ENCODE data around the gene B3GAT3. TPM values are rescaled to one million over a fixed set of nuclear protein-coding genes. Genes with fewer than 3 reads are reported as not detected.
A peak's percentile ranks its signal among the peaks of the same experiment; 100 is the strongest.

Gene B3GAT3
- total and polyA plus RNA-seq, 10 of the 15 experiments (the other 5 are each of a cell fraction or from before 2014, with no cell fraction given): 0.31 to 52.7 (median 29.8) TPM

DNA sequence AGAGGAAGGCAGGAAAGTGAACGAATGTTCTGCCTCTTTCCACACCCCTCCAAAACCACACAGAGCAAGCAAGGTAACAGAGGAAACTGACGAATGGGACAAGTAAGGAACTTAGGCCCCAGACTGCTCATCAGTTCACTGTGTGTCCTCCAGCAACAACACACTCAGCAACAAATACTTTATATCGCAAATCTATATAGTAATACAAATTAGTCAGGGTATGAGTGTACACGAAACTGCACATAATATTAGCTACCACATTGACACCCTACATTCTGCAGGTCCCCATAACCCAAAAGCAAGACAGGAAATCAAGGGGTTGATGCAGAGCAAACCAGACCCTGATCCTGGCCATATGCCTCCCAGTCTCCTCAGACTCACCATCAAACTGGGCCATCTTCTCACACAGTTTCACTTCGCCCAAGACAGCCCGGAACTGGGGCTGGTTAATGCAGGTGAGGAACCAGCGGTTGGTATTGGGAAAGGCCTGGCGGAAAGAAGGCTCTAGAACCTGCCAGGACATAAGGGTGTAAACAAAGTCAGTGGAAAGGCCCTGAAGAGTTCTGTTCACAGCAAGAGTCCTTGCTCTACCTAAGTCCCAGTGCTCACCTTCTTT lies 54.7 kb downstream of the B3GAT3 start (continued):
- peak; percentile 76 for TF ChIP-seq SPI1 (IDR thresholded peaks at IDR 0.05; ENCODE audit: borderline replicate concordance, insufficient read depth, low read depth, low read length)
- TF ChIP-seq ZBED1 (IDR thresholded peaks at IDR 0.05; ENCODE audit: borderline replicate concordance): no peak
- peak; percentile 56 to 64; a peak in 3 of 4 replicates for TF ChIP-seq IKZF2 (IDR thresholded peaks at IDR 0.05)
- TF ChIP-seq, protein P1, sequence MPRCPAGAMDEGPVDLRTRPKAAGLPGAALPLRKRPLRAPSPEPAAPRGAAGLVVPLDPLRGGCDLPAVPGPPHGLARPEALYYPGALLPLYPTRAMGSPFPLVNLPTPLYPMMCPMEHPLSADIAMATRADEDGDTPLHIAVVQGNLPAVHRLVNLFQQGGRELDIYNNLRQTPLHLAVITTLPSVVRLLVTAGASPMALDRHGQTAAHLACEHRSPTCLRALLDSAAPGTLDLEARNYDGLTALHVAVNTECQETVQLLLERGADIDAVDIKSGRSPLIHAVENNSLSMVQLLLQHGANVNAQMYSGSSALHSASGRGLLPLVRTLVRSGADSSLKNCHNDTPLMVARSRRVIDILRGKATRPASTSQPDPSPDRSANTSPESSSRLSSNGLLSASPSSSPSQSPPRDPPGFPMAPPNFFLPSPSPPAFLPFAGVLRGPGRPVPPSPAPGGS (IDR thresholded peaks at IDR 0.05; ENCODE audit: borderline replicate concordance, insufficient read depth, low read depth, low read length, poor library complexity, severe bottlenecking): peak; percentile 73

DNA sequence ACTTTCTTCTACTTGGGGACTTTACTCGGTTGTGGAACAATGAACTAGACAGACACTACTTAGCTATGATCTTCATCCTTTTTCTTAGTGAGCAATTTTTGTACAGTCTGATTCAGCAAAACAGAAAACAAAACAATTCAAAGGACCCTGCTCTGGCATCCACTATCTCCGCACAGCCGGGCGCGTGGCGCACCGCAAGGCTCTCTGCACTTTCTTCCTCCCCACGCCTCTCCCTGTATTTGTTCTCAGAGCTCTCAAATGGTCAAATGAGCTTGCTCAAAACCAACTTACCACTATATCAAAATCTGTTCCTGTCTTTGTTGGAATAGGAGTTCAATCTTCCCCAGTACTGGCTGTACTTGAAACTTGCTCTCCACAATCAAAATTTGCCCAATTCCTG lies 55.5 kb downstream of the B3GAT3 start:
- no peak for ATAC-seq
- no peak overlapping the region for H3K9ac ChIP-seq (ENCODE audit: control insufficient read depth, insufficient read depth, low read length)
- FAIRE-seq: no peak
- H3K79me2 ChIP-seq (ENCODE audit: control insufficient read depth, insufficient read depth, low read length): peaks cover 49% of the 10 kb centered on the region
- no TSS peak for BruUV-seq (replicated peaks)
- ChIA-PET POLR2A (interaction anchor here (0.6 to 2.0 kb wide), 7 partner anchors 9 to 122 kb away, joined by 3 to 9 read pairs (median 4); partner anchors contain the start of genes LBHD1 and TUT1), CTCF (interaction anchor here (0.5 to 5.7 kb wide), 9 partner anchors 9 to 296 kb away, joined by 3 to 42 read pairs (median 10); partner anchors contain the start of gene TUT1), RAD21 (ENCODE audit: unreplicated experiment) (interaction anchor here (0.8 to 3.6 kb wide), 7 partner anchors 8 to 141 kb away, joined by 3 to 22 read pairs (median 5); partner anchors contain the start of genes AHNAK and EEF1G), SMC1A (ENCODE audit: uncharacterized antibody, unreplicated experiment) (interaction anchor here (1.1 to 3.3 kb wide), 7 partner anchors 9 to 172 kb away, joined by 3 to 18 read pairs (median 5); no protein-coding TSS in a partner anchor)
- TF ChIP-seq ZNF217 (IDR thresholded peaks at IDR 0.05): no peak
- H3K36me3 ChIP-seq (ENCODE audit: control insufficient read depth in 2 of 2, insufficient read depth in 2 of 2, low read length in 1 of 2): peaks cover 10 to 58% of the 10 kb centered on the region in 2 experiments
- H3K4me1 ChIP-seq (ENCODE audit: control insufficient read depth, insufficient read depth, low read length): peaks cover 13% of the 10 kb centered on the region
- no peak overlapping the region for H3K27ac ChIP-seq (ENCODE audit: control insufficient read depth, insufficient read depth)
- no peaks in the 10 kb centered on the region for H3K27me3 ChIP-seq (replicated peaks in 1 of 2; ENCODE audit: control insufficient read depth in 2 of 2, insufficient read depth in 2 of 2, low read length in 1 of 2)
- WGBS (ENCODE audit: insufficient coverage, insufficient replicate concordance, low lambda C conversion rate, missing lambda C conversion rate): 98% methylated on average over 8 of the region's 8 CpGs
- intact Hi-C loops (cut with micrococcal nuclease; ENCODE audit: unreplicated experiment) (no loop called here), in situ Hi-C loops (cut with MboI) (no loop called here)
- 0 out of 2 replicates have a peak overlapping the region, but pooled peaks have one; percentile 5 for H3K4me2 ChIP-seq (ENCODE audit: control insufficient read depth, insufficient read depth)
- no peak overlapping the region for H3K4me3 ChIP-seq
- H2AFZ ChIP-seq (ENCODE audit: control insufficient read depth, low read depth, low read length): no peak overlapping the region
- no peaks in the 10 kb centered on the region for H3K9me3 ChIP-seq (replicated peaks; ENCODE audit: control insufficient read depth, insufficient read depth, low read length)
- H4K20me1 ChIP-seq (ENCODE audit: control insufficient read depth, insufficient read depth): peaks cover 4% of the 10 kb centered on the region; the same call in 1 of the 2 replicates
- DNase-seq (ENCODE audit: low read depth, low spot score): no peak

Small RNA genes within 50 kb of the gene (microRNA-seq; reads per million reads assigned to microRNA genes)
- gene MIR6747: 1.3 reads per million

Small RNA genes within 50 kb of the gene (small RNA-seq; reads per million reads assigned to genes)
- gene AP001458.1 (not detected), gene MIR6747 (0.74 reads per million, percentile 21 among the genes with 10 or more reads in this experiment), gene SNORA57 (not detected)

Other genes with a start within 250 kb of the B3GAT3 start
Only the 7 nearest of the 28 such genes appear.
- gene TUT1, start 30.5 kb downstream of the B3GAT3 start, total RNA-seq (2014; rRNA removed): 12.1 and 12.3 TPM in 2 replicates
- 6.9 and 8.3 TPM in 2 replicates for gene TUT1, start 30.5 kb downstream of the B3GAT3 start, total RNA-seq (2014; rRNA removed; fragmentation: Illumina TruSeq; extraction: Trizol)
- gene TUT1, start 30.5 kb downstream of the B3GAT3 start, total RNA-seq (2021): 26.6 and 28.4 TPM in 2 replicates
- 12.0 and 18.4 TPM in 2 replicates for gene TUT1, start 30.5 kb downstream of the B3GAT3 start, polyA plus RNA-seq (2011; rRNA removed)
- gene TUT1, start 30.5 kb downstream of the B3GAT3 start, polyA plus RNA-seq (2014; fragmentation: Illumina TruSeq; extraction: Trizol): 9.5 and 14.0 TPM in 2 replicates
- 1 to 10 TPM; 1.1 to 1.4 TPM for gene TUT1, start 30.5 kb downstream of the B3GAT3 start, polyA plus RNA-seq (2014; fragmentation: Nextera tagmentation; extraction: Ambion mirVana)
- 19.4 and 22.7 TPM in 2 replicates for gene TUT1, start 30.5 kb downstream of the B3GAT3 start, polyA plus RNA-seq (2014; rRNA removed)
- gene TUT1, start 30.5 kb downstream of the B3GAT3 start, polyA plus RNA-seq (2016; fragmentation: Nextera tagmentation; extraction: Ambion mirVana): 10 to 100 TPM; 26.9 to 29.9 TPM
- gene MTA2, start 20.1 kb downstream of the B3GAT3 start, total RNA-seq (2014; rRNA removed): 195 and 201 TPM in 2 replicates
- gene MTA2, start 20.1 kb downstream of the B3GAT3 start, total RNA-seq (2014; rRNA removed; fragmentation: Illumina TruSeq; extraction: Trizol): 174 and 178 TPM in 2 replicates
- 189 and 196 TPM in 2 replicates for gene MTA2, start 20.1 kb downstream of the B3GAT3 start, total RNA-seq (2021)
- 43.2 and 53.2 TPM in 2 replicates for gene MTA2, start 20.1 kb downstream of the B3GAT3 start, polyA plus RNA-seq (2011; rRNA removed)
- gene MTA2, start 20.1 kb downstream of the B3GAT3 start, polyA plus RNA-seq (2014; fragmentation: Illumina TruSeq; extraction: Trizol): 198 and 201 TPM in 2 replicates
- 1 to 10 TPM; 6.7 to 6.8 TPM for gene MTA2, start 20.1 kb downstream of the B3GAT3 start, polyA plus RNA-seq (2014; fragmentation: Nextera tagmentation; extraction: Ambion mirVana)
- gene MTA2, start 20.1 kb downstream of the B3GAT3 start, polyA plus RNA-seq (2014; rRNA removed): 135 and 137 TPM in 2 replicates
- gene MTA2, start 20.1 kb downstream of the B3GAT3 start, polyA plus RNA-seq (2016; fragmentation: Nextera tagmentation; extraction: Ambion mirVana): 10 to 100 TPM; 76.3 to 90.3 TPM
- gene EML3, start 9.2 kb downstream of the B3GAT3 start, total RNA-seq (2014; rRNA removed): 22.5 and 23.9 TPM in 2 replicates
- gene EML3, start 9.2 kb downstream of the B3GAT3 start, total RNA-seq (2014; rRNA removed; fragmentation: Illumina TruSeq; extraction: Trizol): 14.0 and 17.3 TPM in 2 replicates
- 69.8 and 82.5 TPM in 2 replicates for gene EML3, start 9.2 kb downstream of the B3GAT3 start, total RNA-seq (2021)
- gene EML3, start 9.2 kb downstream of the B3GAT3 start, polyA plus RNA-seq (2011; rRNA removed): 18.4 and 27.1 TPM in 2 replicates
- gene EML3, start 9.2 kb downstream of the B3GAT3 start, polyA plus RNA-seq (2014; fragmentation: Illumina TruSeq; extraction: Trizol): 16.3 and 21.9 TPM in 2 replicates
- gene EML3, start 9.2 kb downstream of the B3GAT3 start, polyA plus RNA-seq (2014; fragmentation: Nextera tagmentation; extraction: Ambion mirVana): 1 to 10 TPM in 1 of 2 experiments, under 1 TPM in 1; 0.58 to 1.2 TPM
- 45.7 and 61.0 TPM in 2 replicates for gene EML3, start 9.2 kb downstream of the B3GAT3 start, polyA plus RNA-seq (2014; rRNA removed)
- 10 to 100 TPM; 25.6 to 26.8 TPM for gene EML3, start 9.2 kb downstream of the B3GAT3 start, polyA plus RNA-seq (2016; fragmentation: Nextera tagmentation; extraction: Ambion mirVana)
- gene ROM1, start 8.7 kb downstream of the B3GAT3 start, total RNA-seq (2014; rRNA removed): 0.60 and 1.7 TPM in 2 replicates
- gene ROM1, start 8.7 kb downstream of the B3GAT3 start, total RNA-seq (2014; rRNA removed; fragmentation: Illumina TruSeq; extraction: Trizol): 1.1 TPM in 2 replicates
- 1.2 and 1.9 TPM in 2 replicates for gene ROM1, start 8.7 kb downstream of the B3GAT3 start, total RNA-seq (2021)
- 0.42 and 0.82 TPM in 2 replicates for gene ROM1, start 8.7 kb downstream of the B3GAT3 start, polyA plus RNA-seq (2011; rRNA removed)
- 1.5 and 1.6 TPM in 2 replicates for gene ROM1, start 8.7 kb downstream of the B3GAT3 start, polyA plus RNA-seq (2014; fragmentation: Illumina TruSeq; extraction: Trizol)
- gene ROM1, start 8.7 kb downstream of the B3GAT3 start, polyA plus RNA-seq (2014; fragmentation: Nextera tagmentation; extraction: Ambion mirVana): under 1 TPM; 0.42 TPM
- 0.67 and 2.0 TPM in 2 replicates for gene ROM1, start 8.7 kb downstream of the B3GAT3 start, polyA plus RNA-seq (2014; rRNA removed)
- gene ROM1, start 8.7 kb downstream of the B3GAT3 start, polyA plus RNA-seq (2016; fragmentation: Nextera tagmentation; extraction: Ambion mirVana): 1 to 10 TPM; 2.4 to 3.0 TPM
- gene GANAB, start 24.6 kb upstream of the B3GAT3 start, total RNA-seq (2014; rRNA removed): 95.9 and 98.9 TPM in 2 replicates
- gene GANAB, start 24.6 kb upstream of the B3GAT3 start, total RNA-seq (2014; rRNA removed; fragmentation: Illumina TruSeq; extraction: Trizol): 73.2 and 76.7 TPM in 2 replicates
- 161 and 175 TPM in 2 replicates for gene GANAB, start 24.6 kb upstream of the B3GAT3 start, total RNA-seq (2021)
- gene GANAB, start 24.6 kb upstream of the B3GAT3 start, polyA plus RNA-seq (2011; rRNA removed): 93.6 and 153 TPM in 2 replicates
- 134 and 140 TPM in 2 replicates for gene GANAB, start 24.6 kb upstream of the B3GAT3 start, polyA plus RNA-seq (2014; fragmentation: Illumina TruSeq; extraction: Trizol)
- 1 to 10 TPM; 4.5 to 6.4 TPM for gene GANAB, start 24.6 kb upstream of the B3GAT3 start, polyA plus RNA-seq (2014; fragmentation: Nextera tagmentation; extraction: Ambion mirVana)
- gene GANAB, start 24.6 kb upstream of the B3GAT3 start, polyA plus RNA-seq (2014; rRNA removed): 103 and 117 TPM in 2 replicates
- 100 to 1,000 TPM; 102 to 107 TPM for gene GANAB, start 24.6 kb upstream of the B3GAT3 start, polyA plus RNA-seq (2016; fragmentation: Nextera tagmentation; extraction: Ambion mirVana)
- gene INTS5, start 31.3 kb upstream of the B3GAT3 start, total RNA-seq (2014; rRNA removed): 17.3 and 19.7 TPM in 2 replicates
- 6.4 and 7.6 TPM in 2 replicates for gene INTS5, start 31.3 kb upstream of the B3GAT3 start, total RNA-seq (2014; rRNA removed; fragmentation: Illumina TruSeq; extraction: Trizol)
- gene INTS5, start 31.3 kb upstream of the B3GAT3 start, total RNA-seq (2021): 31.8 and 35.1 TPM in 2 replicates
- 2.5 and 7.9 TPM in 2 replicates for gene INTS5, start 31.3 kb upstream of the B3GAT3 start, polyA plus RNA-seq (2011; rRNA removed)
- gene INTS5, start 31.3 kb upstream of the B3GAT3 start, polyA plus RNA-seq (2014; fragmentation: Illumina TruSeq; extraction: Trizol): 4.7 and 11.8 TPM in 2 replicates
- 1 to 10 TPM in 1 of 2 experiments, under 1 TPM in 1; 0.34 to 1.4 TPM for gene INTS5, start 31.3 kb upstream of the B3GAT3 start, polyA plus RNA-seq (2014; fragmentation: Nextera tagmentation; extraction: Ambion mirVana)
- gene INTS5, start 31.3 kb upstream of the B3GAT3 start, polyA plus RNA-seq (2014; rRNA removed): 15.7 and 17.2 TPM in 2 replicates
- 10 to 100 TPM; 30.2 to 35.1 TPM for gene INTS5, start 31.3 kb upstream of the B3GAT3 start, polyA plus RNA-seq (2016; fragmentation: Nextera tagmentation; extraction: Ambion mirVana)
- gene C11orf98, start 43.2 kb upstream of the B3GAT3 start, total RNA-seq (2014; rRNA removed): 158 and 162 TPM in 2 replicates
- gene C11orf98, start 43.2 kb upstream of the B3GAT3 start, total RNA-seq (2014; rRNA removed; fragmentation: Illumina TruSeq; extraction: Trizol): 148 and 162 TPM in 2 replicates
- 94.4 and 97.1 TPM in 2 replicates for gene C11orf98, start 43.2 kb upstream of the B3GAT3 start, total RNA-seq (2021)
- 56.0 and 62.5 TPM in 2 replicates for gene C11orf98, start 43.2 kb upstream of the B3GAT3 start, polyA plus RNA-seq (2011; rRNA removed)
- gene C11orf98, start 43.2 kb upstream of the B3GAT3 start, polyA plus RNA-seq (2014; fragmentation: Illumina TruSeq; extraction: Trizol): 113 and 184 TPM in 2 replicates
- 100 to 1,000 TPM; 134 to 199 TPM for gene C11orf98, start 43.2 kb upstream of the B3GAT3 start, polyA plus RNA-seq (2014; fragmentation: Nextera tagmentation; extraction: Ambion mirVana)
- gene C11orf98, start 43.2 kb upstream of the B3GAT3 start, polyA plus RNA-seq (2014; rRNA removed): 151 and 197 TPM in 2 replicates
- gene C11orf98, start 43.2 kb upstream of the B3GAT3 start, polyA plus RNA-seq (2016; fragmentation: Nextera tagmentation; extraction: Ambion mirVana): 100 to 1,000 TPM; 266 to 270 TPM